GM19397 (cell line): Measurements from ENCODE around the gene GSDMA.

Source experiments
- ATAC-seq: cut with Tn5 transposase; IDR thresholded peaks from one replicate; pipeline ENCODE4 v1.9.1; 2021; ENCODE audit warnings: mild to moderate bottlenecking, moderate library complexity; ENCODE audit not compliant: unreplicated experiment

The GSDMA gene

DNA sequence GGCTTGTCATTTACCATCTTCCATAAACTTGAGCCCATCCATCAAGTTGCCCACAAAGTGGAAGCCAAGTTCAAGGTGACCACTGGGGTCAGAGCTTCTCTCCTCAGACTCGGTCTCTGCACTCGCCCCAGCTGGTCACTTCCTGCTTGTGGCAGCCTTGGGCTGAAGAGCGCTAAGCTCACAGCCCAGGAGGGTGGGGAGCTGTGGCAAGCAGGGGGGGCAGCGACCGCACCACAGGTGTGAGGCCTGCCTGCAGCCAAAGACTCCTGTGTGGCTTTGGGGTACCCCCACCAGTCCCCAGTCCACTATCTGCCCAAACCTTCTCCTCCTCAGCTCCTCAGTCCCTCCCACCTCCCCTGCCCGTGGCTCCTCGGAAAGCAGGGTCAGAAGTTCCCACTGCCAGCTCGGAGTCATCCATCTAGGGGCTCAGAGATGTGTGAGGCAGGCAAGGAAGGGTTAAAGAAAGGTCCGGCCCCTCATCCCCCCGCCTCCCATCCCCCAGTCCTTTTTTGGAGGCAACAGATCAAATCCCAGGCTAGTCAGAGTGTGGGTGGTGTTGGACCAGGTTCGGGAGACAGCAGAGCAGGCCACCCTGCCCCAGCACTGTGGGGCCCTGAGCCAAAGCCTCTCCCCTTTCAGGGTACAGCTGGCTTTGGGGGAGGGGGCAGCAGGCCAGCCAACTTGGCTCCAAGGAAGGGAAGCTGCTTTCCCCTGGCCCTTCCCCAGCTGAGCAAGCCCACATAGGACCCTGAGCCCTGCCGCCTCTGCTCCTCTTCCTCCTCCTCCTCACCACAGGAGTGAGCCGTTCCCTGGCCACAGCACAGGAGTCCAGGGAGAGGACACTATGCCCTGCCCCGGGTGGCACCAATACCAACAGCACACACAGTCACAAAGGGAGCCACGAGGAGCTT lies 55.7 kb downstream of the GSDMA start:
- ATAC-seq, result no peak

DNA sequence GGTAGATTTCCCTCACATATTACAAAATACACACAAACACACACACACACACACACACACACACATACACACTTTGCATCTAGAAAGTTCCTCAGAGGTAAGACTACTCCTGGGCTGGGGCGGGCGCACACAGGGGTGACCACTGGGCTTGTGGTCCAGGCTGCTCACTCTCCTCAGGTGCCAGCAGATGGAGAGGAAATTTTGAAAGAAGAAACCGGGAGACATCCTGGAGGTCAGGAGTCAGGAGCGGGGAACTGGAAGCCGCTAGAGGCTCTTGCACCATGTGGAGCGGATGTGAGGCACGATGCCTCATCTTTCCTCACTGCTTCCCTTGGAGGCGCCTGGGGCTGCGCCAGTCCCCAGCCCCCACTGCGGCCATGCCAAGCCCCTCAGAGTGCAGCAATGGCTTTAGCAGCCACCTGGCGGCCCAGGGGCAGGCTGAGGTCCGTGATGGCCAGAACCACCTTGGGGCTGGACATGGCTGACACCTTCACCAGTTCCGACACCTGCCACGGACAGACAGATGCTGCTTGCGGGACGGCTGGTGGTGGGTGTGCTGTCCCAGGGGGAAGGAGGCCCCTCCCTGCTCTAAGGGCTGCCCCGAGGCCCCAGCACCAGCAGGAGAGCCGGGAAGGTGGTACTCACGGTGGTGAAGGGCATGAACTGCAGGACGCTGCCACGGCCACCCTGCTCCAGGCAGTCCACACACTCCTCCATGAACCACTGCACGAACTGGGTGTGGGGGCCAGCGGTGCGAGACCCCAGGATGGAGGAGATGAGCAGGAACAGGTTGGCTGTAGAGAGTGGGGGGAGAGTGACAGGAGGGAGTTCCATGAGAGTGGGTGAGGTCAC lies 56.6 kb downstream of the GSDMA start:
- ATAC-seq, result no peak

- no peak for ATAC-seq
Measured at GRCh38 chr17:40020146-40020545, 57.3 kb downstream of the GSDMA start.

DNA sequence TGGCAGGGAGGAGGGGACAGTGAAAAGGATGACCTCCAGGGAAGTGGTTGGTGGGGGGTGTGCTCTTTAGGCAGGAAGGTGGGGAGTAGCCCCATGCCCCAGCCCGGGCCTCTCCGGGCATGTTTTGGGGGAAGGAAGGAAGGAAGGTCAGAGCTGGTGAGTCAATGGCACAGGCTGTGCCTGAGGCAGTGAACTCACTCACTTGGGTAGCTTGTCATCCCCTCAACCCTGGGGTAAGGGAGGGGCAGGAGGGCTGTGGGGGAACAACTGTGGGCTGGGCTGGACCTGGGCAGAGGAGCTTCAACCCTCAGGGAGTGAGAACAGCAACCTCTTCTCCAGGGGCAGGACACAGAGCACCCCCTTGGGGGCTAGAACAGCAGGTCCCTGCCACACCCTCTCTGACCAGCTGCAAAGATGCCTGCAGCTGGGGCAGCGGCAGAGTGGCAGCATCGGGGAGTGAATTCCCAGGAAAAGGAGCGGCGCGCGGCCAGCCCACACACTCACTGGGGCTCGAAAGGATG lies 58.7 kb downstream of the GSDMA start:
- no peak for ATAC-seq

DNA sequence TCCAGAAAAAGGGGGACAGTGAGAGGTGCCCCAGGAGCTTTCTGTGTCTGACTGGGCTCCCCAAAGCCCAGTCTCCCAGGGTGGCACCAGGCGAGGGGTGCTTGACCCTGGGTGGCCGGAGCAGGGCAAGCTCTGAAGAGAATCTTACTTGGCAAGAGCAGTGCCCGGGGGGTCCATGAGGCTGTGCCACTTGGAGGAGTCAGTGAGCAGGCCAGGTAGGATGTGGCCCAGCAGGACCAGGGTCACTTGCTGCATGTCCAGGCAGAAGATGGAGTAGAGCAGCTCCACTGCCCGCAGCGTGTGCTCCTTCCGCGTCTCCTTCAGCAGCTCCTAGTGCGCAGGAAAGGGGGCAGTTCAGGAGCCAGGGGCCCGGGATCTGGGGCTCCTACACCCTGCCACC lies 59.7 kb downstream of the GSDMA start:
- ATAC-seq, result no peak

DNA sequence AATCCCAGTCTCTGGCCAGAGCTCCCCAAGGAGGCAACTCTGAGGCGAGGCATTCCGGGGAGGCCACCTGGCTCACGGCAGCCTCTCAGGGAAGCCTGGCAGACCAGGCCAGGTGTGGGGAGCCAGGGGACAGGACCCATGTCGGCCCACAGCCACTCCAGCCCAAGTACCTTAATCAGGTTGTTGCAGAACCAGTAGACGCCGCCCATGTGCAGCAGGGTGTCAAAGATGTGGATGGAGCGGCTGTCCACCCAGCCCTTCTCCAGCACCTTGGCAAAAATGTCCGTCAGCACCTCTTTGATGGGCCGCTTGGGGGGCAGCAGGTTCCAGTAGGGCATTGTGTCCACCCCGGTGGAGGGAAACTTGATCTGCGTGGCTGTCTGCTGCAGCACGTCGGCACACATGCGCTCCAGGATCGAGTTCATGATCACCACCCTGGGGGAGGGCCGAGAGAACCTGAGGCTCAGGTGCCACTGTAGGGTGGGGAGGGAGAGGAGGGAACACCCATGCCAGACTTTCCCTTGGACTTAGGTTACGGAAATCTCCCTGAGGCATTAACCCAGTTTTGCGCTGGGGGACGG lies 60.2 kb downstream of the GSDMA start:
- ATAC-seq, result no peak

- no peak for ATAC-seq
Measured at GRCh38 chr17:40023590-40024292, 60.9 kb downstream of the GSDMA start.

GRCh38 chr17:40024901-40025300 lies 62.1 kb downstream of the GSDMA start:
- no peak for ATAC-seq

GRCh38 chr17:40025559-40025958 lies 62.8 kb downstream of the GSDMA start:
- no peak for ATAC-seq

GRCh38 chr17:40025991-40026815 lies 63.4 kb downstream of the GSDMA start:
- no peak for ATAC-seq

- no peak for ATAC-seq
Measured at GRCh38 chr17:40026816-40027613, 64.2 kb downstream of the GSDMA start.
